UCSD-AML1 (cell line): ENCODE data around the gene DIPK1A.
"Not testable (repeated sequence)": the region's sequence is repeated elsewhere in the genome, so short reads cannot be mapped to it uniquely, and the experiment has no call there.

Experiments used
- DNase-seq: peaks from one replicate; lab custom pipeline; 2025; ENCODE audit not compliant: unreplicated experiment; lab: John Stamatoyannopoulos, UW

DIPK1A gene

DNA sequence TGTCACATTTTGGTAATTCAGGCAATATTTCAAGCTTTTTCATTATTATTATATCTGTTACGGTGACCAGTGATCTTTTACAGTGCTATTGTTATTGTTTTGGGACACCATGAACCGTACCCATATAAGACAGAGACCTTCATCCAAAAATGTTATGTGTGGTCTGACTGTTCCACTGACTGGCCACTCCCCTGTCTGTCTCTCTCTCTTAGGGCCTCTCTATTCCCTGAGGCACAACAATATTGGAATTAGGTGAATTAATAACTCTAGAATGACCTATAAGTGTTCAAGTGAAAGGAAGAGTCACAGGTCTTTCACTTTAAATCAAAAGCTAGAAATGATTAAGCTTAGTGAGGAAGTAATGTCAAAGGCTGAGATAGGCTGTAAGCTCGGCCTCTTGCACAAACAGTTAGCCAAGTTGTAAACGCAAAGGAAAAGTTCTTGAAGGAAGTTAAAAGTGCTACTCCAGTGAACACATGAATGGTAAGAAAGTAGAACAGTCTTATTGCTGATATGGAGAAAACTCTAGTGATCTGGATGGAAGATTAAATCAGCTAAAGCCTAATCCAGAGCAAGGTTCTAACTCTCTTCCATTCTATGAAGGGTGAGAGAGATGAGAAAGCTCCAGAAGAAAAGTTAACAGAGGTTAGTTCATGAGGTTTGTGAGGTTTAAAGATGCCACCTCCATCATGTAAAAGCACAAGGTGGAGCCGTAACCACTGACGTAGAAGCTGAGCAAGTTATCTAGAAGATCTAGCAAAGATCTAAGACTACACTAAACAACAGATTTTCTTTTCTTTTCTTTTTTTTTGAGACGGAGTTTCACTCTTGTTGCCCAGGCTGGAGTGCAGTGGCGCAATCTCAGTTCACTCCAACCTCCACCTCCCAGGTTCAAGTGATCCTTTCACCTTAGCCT lies 19.7 kb upstream of the DIPK1A start:
- no peak for DNase-seq

DNA sequence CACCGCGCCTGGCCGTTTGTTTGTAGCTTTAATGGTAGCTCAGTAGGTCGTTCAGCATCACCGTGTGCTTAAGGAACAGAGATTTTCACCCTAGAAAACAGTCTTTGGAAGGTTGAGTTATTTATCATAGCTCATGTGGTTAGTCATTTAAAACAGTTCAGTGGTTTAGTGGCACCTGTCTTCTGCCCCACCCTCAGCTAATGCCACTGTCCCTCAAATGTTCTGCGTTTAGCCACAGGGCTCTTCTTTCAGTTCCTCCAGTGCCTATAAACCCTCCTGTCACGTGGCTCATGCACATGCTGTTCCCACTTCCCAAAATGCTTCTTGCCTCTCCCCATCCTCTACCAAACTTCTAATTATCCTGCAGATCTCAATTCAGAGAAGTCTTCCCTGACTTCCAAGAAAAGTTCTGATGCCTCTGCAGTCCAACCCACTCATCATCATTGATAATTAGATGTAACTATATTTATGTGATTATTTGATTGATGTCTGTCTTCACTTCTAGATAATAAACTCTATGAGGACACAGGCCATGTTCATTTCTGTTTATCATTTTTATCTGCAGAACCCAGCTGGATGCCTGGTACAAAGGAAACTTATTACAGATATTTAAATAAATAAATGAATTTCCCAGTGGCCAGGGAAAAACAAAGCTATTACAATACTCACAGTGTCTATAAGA lies 14.4 kb upstream of the DIPK1A start:
- no peak for DNase-seq

DNA sequence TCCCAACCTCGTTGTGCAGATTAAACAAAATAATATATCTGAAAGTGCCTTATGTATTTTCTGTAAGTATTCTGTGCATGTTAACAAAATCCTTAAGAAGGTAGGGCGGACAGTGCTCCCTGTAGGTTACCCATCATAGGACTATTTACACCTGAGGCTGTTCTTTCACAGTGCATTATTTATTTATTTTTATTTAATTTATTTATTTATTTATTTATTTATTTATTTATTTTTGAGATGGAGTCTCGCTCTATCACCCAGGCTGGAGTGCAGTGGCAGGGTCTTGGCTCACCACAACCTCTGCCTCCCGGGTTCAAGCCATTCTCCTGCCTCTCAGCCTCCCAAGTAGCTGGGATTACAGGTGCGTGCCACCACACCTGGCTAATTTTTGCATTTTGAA lies 12.8 kb upstream of the DIPK1A start:
- not testable (repeated sequence) for DNase-seq

DNA sequence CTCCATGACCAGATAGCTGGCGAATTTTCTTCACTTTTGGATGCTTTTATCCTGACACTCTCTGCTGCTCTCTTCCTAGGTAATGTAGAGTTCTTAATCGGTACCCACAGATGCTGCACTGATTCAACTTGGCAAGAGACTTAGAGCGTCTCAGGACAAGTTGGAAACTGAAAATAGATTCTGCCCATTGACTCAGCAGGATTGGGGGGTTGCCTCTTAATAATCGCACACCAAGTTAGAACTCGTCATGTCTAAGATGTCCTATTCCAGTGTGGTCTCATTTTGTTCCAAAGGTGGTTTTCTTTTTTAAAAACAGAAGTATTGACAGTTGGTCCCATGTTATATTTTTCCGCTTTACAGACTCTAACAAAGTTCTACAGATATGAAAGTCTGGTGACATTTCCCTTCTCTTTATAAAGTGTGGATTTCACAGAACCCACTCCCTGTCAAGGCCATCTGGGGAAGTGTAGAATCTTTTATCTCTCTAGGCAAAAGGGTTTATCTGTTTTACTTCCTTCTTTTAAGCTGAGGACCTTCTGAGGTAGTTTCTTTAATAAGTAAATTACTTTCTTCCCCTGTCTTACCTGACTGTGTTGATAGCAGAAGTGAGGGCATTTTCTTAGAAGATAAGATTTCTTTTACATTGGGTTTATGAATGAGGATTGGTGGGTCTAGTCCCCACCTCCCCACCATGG lies 12.1 kb upstream of the DIPK1A start:
- DNase-seq = no peak

DNA sequence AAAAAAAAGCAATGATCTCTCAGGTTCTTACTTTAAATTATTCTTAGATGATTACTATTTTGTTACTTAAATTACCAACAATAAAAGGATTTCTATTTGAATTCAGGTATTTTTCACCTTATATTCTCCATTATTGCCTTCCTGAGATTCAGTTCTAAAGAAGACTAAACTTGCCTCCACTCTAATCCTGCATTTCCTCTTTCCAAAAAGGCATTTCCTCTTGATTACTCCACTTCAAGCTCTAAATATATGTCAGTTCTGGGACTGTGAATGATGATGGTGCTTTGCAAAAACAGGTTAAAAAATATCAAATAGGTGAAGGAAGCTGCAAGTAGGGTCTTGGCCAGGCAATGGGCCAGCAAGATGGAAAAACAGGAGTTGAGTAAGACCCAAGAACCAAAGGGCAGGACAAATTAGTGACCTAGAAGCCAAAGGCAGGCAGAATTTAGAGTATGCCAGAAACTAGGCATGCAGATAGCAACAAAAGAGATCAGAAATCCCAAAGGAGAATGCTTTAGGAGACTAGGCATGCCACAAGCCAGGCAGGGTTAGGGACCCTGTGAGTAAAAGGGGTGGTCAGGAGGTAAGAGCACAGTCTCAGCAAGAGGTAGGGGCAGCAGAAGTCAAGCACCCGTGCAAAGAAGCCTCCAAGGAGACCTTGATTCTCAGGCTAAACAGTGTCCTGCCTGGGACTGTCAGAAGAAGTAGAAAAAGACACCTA lies 11.3 kb upstream of the DIPK1A start:
- DNase-seq = no peak

DNA sequence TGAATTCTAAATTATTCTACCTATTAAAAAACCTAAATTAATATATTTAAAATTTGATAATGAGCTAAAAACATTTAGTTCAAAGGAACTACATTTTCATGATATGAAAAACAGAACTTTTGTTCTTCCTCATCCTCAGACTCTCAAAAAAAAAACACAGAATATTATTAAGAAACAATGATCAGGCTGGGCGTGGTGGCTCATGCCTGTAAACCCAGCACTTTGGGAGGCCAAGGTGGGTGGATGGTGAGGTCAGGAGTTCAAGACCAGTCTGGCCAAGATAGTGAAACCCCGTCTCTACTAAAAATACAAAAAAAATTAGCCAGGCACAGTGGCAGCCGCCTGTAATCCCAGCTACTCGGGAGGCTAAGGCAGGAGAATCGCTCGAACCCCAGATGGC lies 10.7 kb upstream of the DIPK1A start:
- not testable (repeated sequence) for DNase-seq

DNA sequence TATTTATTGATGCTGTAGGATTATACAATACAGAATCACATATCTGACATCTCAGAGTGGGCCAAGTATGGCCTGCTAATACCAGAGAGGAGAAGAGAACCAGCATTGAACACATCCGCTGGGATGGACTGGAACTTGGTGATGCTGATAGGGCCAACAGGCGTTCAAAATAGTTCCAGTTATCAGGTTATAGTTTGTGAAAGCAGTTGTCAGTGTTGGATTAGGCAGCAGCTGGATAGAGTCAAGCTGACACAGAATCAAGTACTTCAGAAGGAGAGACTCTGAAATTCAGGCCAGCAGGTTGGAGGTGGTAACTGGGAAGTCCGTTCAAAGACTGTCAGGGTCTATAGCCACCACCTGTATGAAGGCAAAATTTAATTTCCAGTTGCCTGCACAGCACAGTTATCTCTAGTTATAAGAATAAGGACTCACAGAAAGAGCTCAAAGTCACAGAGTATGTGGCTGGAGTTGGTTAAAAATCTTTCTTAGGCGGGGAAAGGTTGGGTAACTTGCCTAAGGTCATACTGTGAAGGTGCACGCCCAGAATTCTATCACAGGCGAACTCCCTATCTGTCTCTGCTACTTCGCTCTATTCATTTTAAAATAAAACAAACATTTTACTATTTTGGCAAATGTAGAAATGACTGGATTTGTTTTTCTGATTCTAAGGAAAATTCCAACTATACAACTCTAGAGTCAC lies 9.9 kb upstream of the DIPK1A start:
- DNase-seq = no peak

DNA sequence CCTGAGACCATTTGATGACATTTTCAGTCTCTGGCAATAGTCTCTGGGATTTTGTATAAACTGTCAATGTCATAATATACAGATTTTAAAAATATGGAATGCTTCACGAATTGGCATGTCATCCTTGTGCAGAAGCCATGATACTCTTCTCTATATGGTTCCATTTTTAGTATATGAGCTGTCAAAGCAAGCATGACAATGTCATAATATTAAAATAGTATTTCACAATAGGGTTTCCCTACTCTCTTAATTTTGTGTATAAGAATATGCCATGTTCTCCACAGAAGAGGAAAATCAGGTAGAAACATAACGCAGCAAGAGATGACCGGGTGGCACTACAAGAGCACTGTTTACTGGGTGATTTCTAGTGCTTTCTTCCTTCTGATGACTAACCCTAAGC lies 8.3 kb upstream of the DIPK1A start:
- no peak for DNase-seq

DNA sequence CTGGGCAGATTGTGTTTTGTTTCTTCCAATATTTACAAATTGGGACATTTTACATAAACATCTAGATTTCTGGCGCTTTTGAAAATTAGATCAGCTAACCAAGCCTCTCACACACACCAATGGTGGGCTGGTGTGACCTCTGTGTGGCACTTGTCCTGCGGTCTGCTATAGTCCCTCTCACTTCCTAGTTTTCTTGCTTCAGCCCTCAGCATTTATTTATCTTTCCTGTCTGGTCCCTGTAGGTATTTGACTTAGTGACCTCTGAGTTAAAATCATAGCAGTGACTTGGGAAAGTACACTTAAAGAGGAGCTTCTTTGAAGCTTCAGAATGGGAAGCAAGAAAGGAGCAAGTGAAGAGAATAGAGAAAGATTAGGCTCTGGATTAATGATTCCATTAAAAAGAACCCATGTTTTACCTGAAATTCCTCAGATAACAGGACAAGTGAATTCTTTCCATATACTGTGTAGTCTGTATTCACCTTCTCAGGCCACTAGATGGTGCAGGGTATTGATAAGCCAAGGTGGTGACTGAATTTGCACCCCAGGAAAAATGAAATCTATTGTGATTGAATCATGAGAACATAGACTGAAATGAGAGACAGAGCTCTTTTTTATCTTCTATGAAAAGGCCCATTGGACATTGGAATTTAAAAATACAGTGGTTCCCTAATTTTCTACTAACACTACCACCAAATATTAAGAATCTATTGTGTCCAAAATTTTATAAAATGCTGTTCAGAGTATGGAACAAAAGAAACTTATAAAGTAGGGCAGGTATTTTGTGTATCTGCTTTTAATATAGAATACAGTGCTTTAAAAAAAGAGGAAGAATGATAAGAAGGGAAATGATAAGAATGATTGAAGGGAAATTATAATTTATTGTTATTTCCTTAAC lies 7.1 kb upstream of the DIPK1A start:
- no peak for DNase-seq

DNA sequence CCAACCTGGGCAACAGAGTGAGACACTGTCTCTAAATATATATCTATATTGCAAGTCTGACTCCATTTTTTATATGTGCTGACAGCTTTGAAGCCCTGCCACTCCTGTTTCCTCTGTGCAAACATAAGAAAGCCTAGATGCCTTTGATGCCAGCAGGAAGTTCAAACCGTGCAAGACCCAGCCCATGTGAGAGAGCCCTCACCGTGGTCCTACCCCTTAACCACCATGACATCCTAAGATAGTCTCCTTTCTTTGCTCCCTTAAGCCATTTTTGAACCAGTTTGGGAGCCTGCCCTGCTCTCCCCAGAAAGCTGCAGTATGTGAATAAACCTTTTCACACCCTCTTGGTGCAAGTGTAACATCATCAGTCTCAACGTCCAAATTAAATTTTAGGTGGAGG lies 3.7 kb upstream of the DIPK1A start:
- no peak for DNase-seq

DNA sequence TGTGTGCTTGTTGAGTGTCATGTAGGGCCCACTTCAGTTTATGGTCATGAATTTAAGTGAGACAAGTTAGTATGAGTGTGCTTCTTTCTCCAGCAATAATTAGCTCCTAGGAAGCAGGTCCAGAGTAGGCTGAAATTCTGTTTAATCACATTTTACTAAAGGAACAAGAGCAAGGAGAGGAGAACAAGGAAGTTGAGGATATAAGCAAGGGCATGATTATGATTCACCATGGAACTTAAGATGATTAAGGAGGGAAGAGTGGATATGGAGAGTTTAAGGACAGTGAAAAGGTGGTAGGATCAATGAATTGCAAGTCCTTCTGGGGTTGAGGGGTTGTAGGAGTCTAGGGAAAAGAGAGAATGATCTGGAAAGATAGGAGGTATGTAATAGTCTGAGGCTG lies 3.1 kb upstream of the DIPK1A start:
- no peak for DNase-seq

DNA sequence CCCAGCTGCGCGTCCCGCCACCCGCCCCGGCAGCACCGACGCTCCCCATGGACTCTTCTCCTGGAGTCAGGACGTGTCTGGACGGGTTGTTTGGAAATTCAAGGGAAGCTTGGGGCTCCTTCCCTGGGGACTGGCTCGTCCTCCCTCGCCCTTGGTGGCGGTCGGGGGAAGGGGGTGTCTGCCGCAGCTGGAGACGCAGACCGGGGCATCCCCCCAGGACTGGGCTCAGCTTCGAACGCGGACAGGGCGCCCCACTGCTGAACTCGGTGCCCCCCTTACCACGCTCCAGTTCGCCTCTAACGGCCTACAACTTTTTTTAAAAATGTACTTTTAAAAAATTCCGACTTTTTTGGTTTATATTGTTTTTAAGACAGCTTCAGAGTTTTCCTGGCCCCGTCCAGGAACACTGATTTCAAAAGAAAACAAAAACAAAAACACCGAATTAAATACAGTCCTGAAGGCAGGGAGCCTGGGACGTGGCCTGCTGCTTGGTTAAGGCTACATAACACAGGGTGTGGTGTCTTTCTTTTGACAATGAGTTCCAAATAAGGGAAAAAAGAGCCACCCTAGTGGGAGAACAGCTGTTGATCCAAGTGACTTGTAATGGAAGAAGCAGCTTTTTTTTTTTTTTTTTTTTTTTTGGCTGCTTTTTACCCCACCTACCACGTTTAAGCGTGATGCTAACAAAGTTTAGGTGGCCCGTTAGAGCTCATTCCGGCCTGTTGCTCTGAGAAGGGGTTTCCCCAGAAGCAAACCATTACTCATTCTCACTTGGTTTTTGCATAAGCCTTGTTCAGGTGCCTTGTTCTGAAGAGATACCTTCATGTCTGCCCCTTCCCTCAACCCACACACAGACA lies 862 bp upstream of the DIPK1A start:
- DNase-seq = no peak

DNA sequence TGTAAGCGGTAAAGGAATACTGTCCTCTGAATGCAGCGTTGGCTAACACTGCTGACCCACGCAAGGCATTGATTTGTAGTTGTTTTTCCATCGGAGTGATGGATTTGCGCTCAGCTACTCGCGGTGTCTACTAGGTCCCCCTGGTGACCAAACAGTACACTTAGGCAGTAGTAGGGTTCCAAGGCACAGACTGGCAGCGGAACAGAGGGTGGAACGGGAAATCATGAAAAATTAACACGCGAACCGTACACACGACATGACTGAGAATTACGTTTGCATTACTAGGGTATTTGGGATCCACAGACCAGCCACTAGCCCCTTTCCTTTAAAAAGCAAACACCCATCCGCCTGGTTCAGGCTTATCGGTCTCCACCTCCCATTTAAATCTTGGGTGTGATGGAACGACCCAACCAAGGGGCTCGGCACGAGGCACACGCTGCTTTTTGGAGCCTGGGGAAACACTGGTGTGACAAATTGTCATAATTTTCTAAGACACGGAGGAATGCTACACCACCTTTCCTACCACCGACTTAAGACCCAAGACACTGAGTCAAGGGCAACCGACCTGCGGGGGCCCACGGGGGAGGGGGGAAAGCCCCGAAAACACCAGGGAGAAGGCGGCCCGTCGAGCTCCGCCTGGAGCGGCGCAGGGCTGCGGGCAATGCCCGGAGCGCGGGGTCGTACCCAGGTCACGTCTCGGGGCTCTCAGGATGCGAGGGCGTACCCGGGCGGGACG lies 699 bp downstream of the DIPK1A start:
- DNase-seq = peak; percentile 26

DNA sequence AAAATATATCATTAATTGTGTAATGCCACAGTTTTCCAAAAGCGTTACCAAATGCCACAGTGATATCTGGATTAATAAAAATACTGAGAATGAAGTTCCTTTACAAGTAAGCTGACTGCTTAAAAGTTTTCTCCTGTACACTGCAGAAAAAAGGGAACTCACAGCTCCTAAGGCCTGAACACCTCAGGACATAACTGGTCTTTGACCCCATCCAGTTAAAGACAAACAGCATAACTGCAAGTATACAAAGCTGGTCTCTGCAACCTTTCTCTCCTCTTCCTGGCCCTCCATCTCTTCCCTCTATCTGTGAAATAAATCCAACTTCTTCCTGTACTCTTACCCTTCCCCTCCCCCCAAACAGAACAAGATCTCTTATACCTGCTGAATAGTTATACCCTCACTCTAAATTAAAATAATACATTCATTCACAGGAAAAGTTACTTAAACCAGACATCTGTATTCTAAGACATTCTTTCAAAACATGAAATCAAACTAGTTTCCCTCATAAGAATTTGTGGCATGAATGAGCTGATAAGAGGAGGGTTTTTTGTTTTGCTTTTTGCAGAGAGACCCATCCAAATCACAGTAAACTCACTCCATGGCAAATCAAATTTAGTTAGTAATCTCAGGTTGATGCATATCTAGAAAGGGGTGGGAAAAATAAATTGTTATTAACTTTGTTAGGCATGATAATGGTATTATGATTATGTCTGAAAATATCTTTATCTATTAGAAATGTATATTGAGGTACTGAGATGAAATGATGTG lies 2.9 kb downstream of the DIPK1A start:
- DNase-seq = no peak

DNA sequence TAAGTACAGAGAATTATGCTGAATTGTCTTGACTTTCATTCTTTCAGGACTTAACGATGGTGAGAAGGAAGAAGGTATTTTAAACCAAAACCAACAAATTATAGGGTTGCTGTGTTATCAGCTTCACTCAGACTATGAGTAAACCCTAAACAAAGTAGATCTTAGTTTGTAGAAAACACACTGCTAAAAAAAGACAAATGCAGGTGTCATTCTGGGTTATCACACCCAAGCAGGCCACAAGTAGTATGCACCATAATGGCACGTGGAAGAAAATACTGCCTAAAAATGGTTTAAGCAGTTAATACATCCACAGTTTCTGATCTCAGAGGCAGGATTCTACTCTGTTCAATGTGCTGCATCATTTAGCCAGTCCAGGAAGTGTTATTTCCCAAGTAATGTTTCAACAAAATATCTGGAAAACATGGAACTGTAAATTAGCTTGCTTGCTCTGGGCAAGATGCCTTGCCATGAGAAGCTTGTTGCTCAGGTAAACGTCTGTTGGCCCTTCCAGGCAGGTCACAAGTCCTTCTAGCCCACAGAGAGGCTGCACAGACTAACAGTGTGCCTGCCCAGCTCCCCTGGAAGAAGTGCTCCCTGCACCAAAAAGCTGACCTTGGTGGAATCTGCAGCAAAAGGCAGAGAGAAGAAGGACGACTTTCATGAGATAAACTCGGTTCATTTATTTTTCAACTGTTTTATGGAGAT lies 4.1 kb downstream of the DIPK1A start:
- DNase-seq = no peak

DNA sequence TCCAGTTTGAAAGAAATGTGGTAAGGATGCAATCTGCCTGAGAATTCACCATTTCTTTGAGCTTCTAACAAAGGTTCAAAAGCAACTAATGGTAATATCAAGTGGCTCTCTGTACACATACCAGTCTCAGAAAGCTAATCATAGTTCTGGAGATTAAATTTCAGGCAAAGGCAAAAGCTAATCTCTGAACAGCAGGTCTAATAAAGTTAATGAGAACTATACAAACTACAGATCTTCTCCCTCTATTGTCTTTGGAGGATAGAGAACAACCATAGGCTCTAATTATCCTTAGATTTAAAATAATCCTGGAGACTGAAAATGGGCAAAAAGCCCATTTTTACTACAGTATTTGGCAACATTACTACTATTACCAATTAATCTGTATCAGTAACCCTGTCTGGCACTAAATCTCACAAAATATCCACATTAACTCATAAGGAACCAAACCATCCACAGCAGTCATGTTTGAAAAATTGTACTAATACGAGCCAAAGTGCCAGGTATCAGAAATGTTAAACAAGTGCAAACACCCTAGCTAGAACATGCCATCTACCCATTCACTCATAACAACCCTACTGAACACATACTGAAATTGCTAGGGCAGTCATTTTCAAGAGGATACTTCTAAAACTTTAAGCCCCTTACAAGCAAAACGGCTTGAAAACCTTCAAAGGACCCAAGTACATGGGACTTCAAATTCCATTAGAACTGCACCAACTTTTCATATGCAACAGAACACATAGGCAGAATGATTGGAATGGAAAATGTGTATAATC lies 4.8 kb downstream of the DIPK1A start:
- DNase-seq = no peak
